A673 (cell line): Measurements from ENCODE around the gene KLHL11. TPM values are rescaled to one million over a fixed set of nuclear protein-coding genes. Genes with fewer than 3 reads are reported as not detected.

Experiments
- BruUV-seq: library from RNA; stranded (reverse); fragments of 400-500 nt; replicated peaks from 2 replicates; lab custom pipeline; 2021; lab: Mats Ljungman, UMichigan
- CTCF ChIA-PET: fragments of 300-600 bp; sonication (Branson Sonifier 250); formaldehyde crosslinking; loops from one replicate; lab custom pipeline; 2022; ENCODE audit warnings: antibody characterized with exemption; lab: Charles Lee
- POLR2A ChIA-PET: fragments of 300-600 bp; sonication (Branson Sonifier 250); formaldehyde crosslinking; loops from one replicate; lab custom pipeline; 2022; ENCODE audit warnings: antibody characterized with exemption; ENCODE audit not compliant: low non-redundant PET; lab: Charles Lee
- DNase-seq: peaks from one replicate; pipeline ENCODE4 v3.0.0-alpha.2; 2015; ENCODE audit warnings: low spot score
- H3K27ac ChIP-seq: fragments of 200-600 bp; sonication (generic); 2 replicates; pipeline ENCODE4 v1.5.1; 2016; ENCODE audit warnings: mixed run types, low read depth, mild to moderate bottlenecking, mixed read lengths, antibody characterized with exemption, low read length; ENCODE audit not compliant: poor library complexity, severe bottlenecking
- H3K27me3 ChIP-seq: fragments of 200-600 bp; sonication (generic); replicated peaks from 2 replicates; pipeline ENCODE4 v1.6.1; 2017; ENCODE audit warnings: mixed run types, low read depth, mild to moderate bottlenecking, mixed read lengths, antibody characterized with exemption, low read length; ENCODE audit not compliant: insufficient read depth, poor library complexity
- H3K36me3 ChIP-seq: fragments of 200-600 bp; sonication (generic); 2 replicates; pipeline ENCODE4 v1.6.1; 2016; ENCODE audit warnings: mixed run types, mild to moderate bottlenecking, mixed read lengths, antibody characterized with exemption, low read length; ENCODE audit not compliant: insufficient read depth, poor library complexity, severe bottlenecking
- H3K4me1 ChIP-seq: fragments of 200-600 bp; sonication (generic); 2 replicates; pipeline ENCODE4 v1.6.1; 2017; ENCODE audit warnings: mixed run types, mild to moderate bottlenecking, mixed read lengths, antibody characterized with exemption, low read length; ENCODE audit not compliant: insufficient read depth, poor library complexity, severe bottlenecking
- H3K4me3 ChIP-seq: fragments of 200-600 bp; sonication (generic); 2 replicates; pipeline ENCODE4 v1.5.1; 2016; ENCODE audit warnings: low read depth, mixed run types, mild to moderate bottlenecking, mixed read lengths, low read length; ENCODE audit not compliant: poor library complexity, severe bottlenecking
- H3K9me3 ChIP-seq: fragments of 200-600 bp; sonication (generic); 2 replicates; pipeline ENCODE4 v1.6.1; 2016; ENCODE audit warnings: mixed run types, low read depth, mild to moderate bottlenecking, mixed read lengths, antibody characterized with exemption, low read length; ENCODE audit not compliant: poor library complexity, severe bottlenecking
- CTCF ChIP-seq: fragments of 300-800, 200-600 bp; sonication (generic); conservative IDR thresholded peaks from 2 replicates; pipeline ENCODE4 v1.5.1; 2017; ENCODE audit warnings: low read depth, mild to moderate bottlenecking, antibody characterized with exemption, low read length, moderate library complexity, mixed read lengths
- EZH2 ChIP-seq: fragments of 200-600 bp; sonication (generic); IDR thresholded peaks from 2 replicates; pipeline ENCODE4 v1.6.1; 2017; ENCODE audit warnings: borderline replicate concordance, low read depth, mild to moderate bottlenecking, mixed read lengths, antibody characterized with exemption, low read length; ENCODE audit not compliant: poor library complexity, severe bottlenecking
- intact Hi-C: fragments of 100-400 bp; cut with micrococcal nuclease; formaldehyde crosslinking; loops from one replicate; pipeline ENCODE4 v1.10.0; 2022; ENCODE audit not compliant: unreplicated experiment
- total RNA-seq: library from RNA; stranded (reverse); gene quantifications from 2 replicates; pipeline ENCODE4 v1.2.3, GENCODE V29; 2021

Gene KLHL11
- total RNA-seq, 1 experiment from 2014 or later, result 12.0 TPM

- TF ChIP-seq EZH2, result no peak
- TF ChIP-seq CTCF, result no peak
- H3K36me3 ChIP-seq, result peaks cover 47% of the 10 kb centered on the region
Measured at GRCh38 chr17:41904242-41904841, 39.1 kb upstream of the KLHL11 start.

GRCh38 chr17:41901646-41902045 is 36.4 kb upstream of the KLHL11 start:
- Histone ChIP-seq H3K27ac (no peak overlapping the region), H3K4me3 (no peak overlapping the region), H3K4me1 (no peaks in the 10 kb centered on the region), H3K27me3 (no peaks in the 10 kb centered on the region), H3K9me3 (no peaks in the 10 kb centered on the region), H3K36me3 (peaks cover 53% of the 10 kb centered on the region)
- no peak for DNase-seq
- TF ChIP-seq EZH2, result no peak
- no peak for TF ChIP-seq CTCF
- intact Hi-C loops, result no loop called here
- CTCF ChIA-PET, result no interaction called here
- POLR2A ChIA-PET, result no interaction called here
- BruUV-seq, result no TSS peak

More at GRCh38 chr17:41904242-41904841, 39.1 kb upstream of the KLHL11 start:
- intact Hi-C loops, result no loop called here
- no peaks in the 10 kb centered on the region for H3K4me1 ChIP-seq
- no peak for DNase-seq
- POLR2A ChIA-PET, result no interaction called here
- H3K4me3 ChIP-seq, result no peak overlapping the region
- H3K27ac ChIP-seq, result no peak overlapping the region
- no peaks in the 10 kb centered on the region for H3K27me3 ChIP-seq
- CTCF ChIA-PET, result no interaction called here
- H3K9me3 ChIP-seq, result no peaks in the 10 kb centered on the region
- no TSS peak for BruUV-seq

- H3K27ac ChIP-seq, result no peak overlapping the region
- no peaks in the 10 kb centered on the region for H3K4me1 ChIP-seq
- H3K4me3 ChIP-seq, result no peak overlapping the region
- BruUV-seq, result no TSS peak
- H3K27me3 ChIP-seq, result no peaks in the 10 kb centered on the region
- ChIA-PET CTCF (no interaction called here), POLR2A (no interaction called here)
- H3K9me3 ChIP-seq, result no peaks in the 10 kb centered on the region
- peaks cover 70% of the 10 kb centered on the region for H3K36me3 ChIP-seq
- no peak for TF ChIP-seq EZH2
- TF ChIP-seq CTCF, result no peak
- no peak for DNase-seq
- intact Hi-C loops, result no loop called here
Measured at GRCh38 chr17:41896726-41897125, 31.5 kb upstream of the KLHL11 start.
